Spleen (tissue), 11 donors: ENCODE data around the gene MRPL14. TPM values are rescaled to one million over a fixed set of nuclear protein-coding genes. Genes with fewer than 3 reads are reported as not detected.
"Not testable (repeated sequence)": the region's sequence is repeated elsewhere in the genome, so short reads cannot be mapped to it uniquely, and the experiment has no call there.

ENCODE experiments used
- DNase-seq: peaks from one replicate; pipeline ENCODE4 v3.0.0-alpha.2; 2020
- H3K27ac ChIP-seq, 8 donors: fragments of 200-600 bp; sonication (generic) in 7 of 8; 1 replicate in 4 of 8; 2 replicates in 4 of 8; pipeline versions ENCODE4 v1.5.0 to v1.8.0; 2016 to 2021; ENCODE audit warnings: inconsistent platforms in 4 of 8, mild to moderate bottlenecking in 4 of 8, moderate library complexity in 1 of 8
- H3K27me3 ChIP-seq, 7 donors: fragments of 200-600 bp; sonication (generic) in 6 of 7; replicated peaks in 1 of 7; 1 replicate in 4 of 7; 2 replicates in 3 of 7; pipeline versions ENCODE4 v1.5.0 to v1.8.0; 2016 to 2021; ENCODE audit warnings: inconsistent platforms in 3 of 7, mild to moderate bottlenecking in 1 of 7
- H3K36me3 ChIP-seq, 6 donors: fragments of 200-600 bp; sonication (generic) in 5 of 6; 1 replicate in 4 of 6; 2 replicates in 2 of 6; pipeline versions ENCODE4 v1.5.0 to v1.8.0; 2016 to 2021; ENCODE audit warnings: inconsistent platforms in 2 of 6
- H3K4me1 ChIP-seq, 6 donors: fragments of 200-600 bp; sonication (generic) in 5 of 6; 1 replicate in 3 of 6; 2 replicates in 3 of 6; pipeline versions ENCODE4 v1.5.0 to v1.8.0; 2016 to 2021; ENCODE audit warnings: inconsistent platforms in 3 of 6
- H3K4me3 ChIP-seq, 8 donors: fragments of 200-600 bp; sonication (generic) in 7 of 8; 1 replicate in 4 of 8; 2 replicates in 4 of 8; pipeline versions ENCODE4 v1.5.0 to v1.8.0; 2016 to 2021; ENCODE audit warnings: inconsistent platforms in 4 of 8, mild to moderate bottlenecking in 4 of 8, moderate library complexity in 2 of 8
- H3K9me3 ChIP-seq, 8 donors: fragments of 200-600 bp; sonication (generic) in 7 of 8; 1 replicate in 4 of 8; 2 replicates in 4 of 8; pipeline versions ENCODE4 v1.5.0 to v1.8.0; 2016 to 2021; ENCODE audit warnings: inconsistent platforms in 4 of 8
- CTCF ChIP-seq, 11 experiments: fragments of 200-600 bp in 7 of 11; fragments of 450-650 bp in 4 of 11; sonication (generic) in 4 of 11; IDR thresholded peaks in 8 of 11; conservative IDR thresholded peaks in 3 of 11; 1 replicate in 7 of 11; 2 replicates in 4 of 11; pipeline versions ENCODE4 v1.4.0 to v1.8.0; 2016 to 2021; ENCODE audit warnings: antibody characterized with exemption in 11 of 11, inconsistent platforms in 4 of 11, mild to moderate bottlenecking in 1 of 11
- POLR2A ChIP-seq, 3 donors: fragments of 450-650 bp; IDR thresholded peaks; one replicate each; pipeline ENCODE4 v1.5.1; 2017; ENCODE audit warnings: antibody characterized with exemption in 3 of 3, mild to moderate bottlenecking in 1 of 3
- POLR2AphosphoS5 ChIP-seq, 3 donors: sonication (generic); formaldehyde crosslinking; IDR thresholded peaks; one replicate each; pipeline ENCODE4 v1.5.1; 2017; ENCODE audit warnings: antibody characterized with exemption in 3 of 3
- WGBS, 5 donors: extraction: QIAGEN DNeasy Blood & Tissue Kit in 3 of 5; methylation state at CpG; one replicate each; pipeline versions ENCODE4 v1.1.5 to v1.1.7; 2013 to 2018; 5-methylcytosine and 5-hydroxymethylcytosine counted together
- intact Hi-C: fragments of 100-400 bp; cut with DNase I; formaldehyde crosslinking; loops from one replicate; pipeline ENCODE4 v1.15.0; 2023; ENCODE audit warnings: low total_unique reads
- polyA plus RNA-seq, 3 donors: library from polyadenylated mRNA; stranded (reverse); fragments of 200-250 nt; gene quantifications; one replicate each; pipeline ENCODE4 v1.2.1, GENCODE V29; 2013
- total RNA-seq, 7 donors: library from RNA; depleted of rRNA in 3 of 7; stranded (reverse); fragments of >200 nt in 3 of 7; fragmentation: NEBNext Ultra II Directional in 4 of 7; extraction: Animal tissue kit (Norgen Biotek cat#: 25700) in 4 of 7; gene quantifications; one replicate each; pipeline versions ENCODE4 v1.1.0 to v1.2.1, GENCODE V29; 2016 to 2021
- donor health status: healthy with polysubstance abuse.
- donor health status: DM: no; HTN: no; CAD: no; lungs with moderate emphysema.
- donor health status: DM: no; HTN: no; CAD: no.
- donor health status: Bipolar disorder and iron deficiency.
- donor health status: healthy.
- donor health status: DM: no; HTN: no; CAD: no.
- donor health status: DM: yes; HTN: yes; CAD: no.

MRPL14 gene
- total and polyA plus RNA-seq, 10 donors, result 20.2 to 55.3 (median 27.3) TPM

- H3K4me3 ChIP-seq, H3K4me1 ChIP-seq, H3K27ac ChIP-seq, H3K9me3 ChIP-seq, DNase-seq, H3K27me3 ChIP-seq: not testable (repeated sequence)
- intact Hi-C loops, result loop anchor here (10.0 kb wide), 1 partner anchor 140 kb away; no protein-coding TSS in a partner anchor
- TF ChIP-seq CTCF (IDR thresholded peaks at IDR 0.05 in 8 of 11, conservative IDR thresholded peaks at IDR 0.05 in 3 of 11), result peak in 1 of 11 experiments; percentile 15
- WGBS, 5 donors, result 83 to 90% (median 85%) methylated on average over 6 of the region's 6 CpGs
- H3K36me3 ChIP-seq, result peaks cover 0 to 29% (median 0%) of the 10 kb centered on the region in 6 donors
Measured at GRCh38 chr6:44095243-44095623, 32.0 kb downstream of the MRPL14 start.

- no peak overlapping the region for H3K4me3 ChIP-seq
- WGBS, 5 donors, result 75 to 86% (median 79%) methylated on average over 10 of the region's 10 CpGs
- intact Hi-C loops, result loop anchor here (10.0 kb wide), 1 partner anchor 140 kb away; no protein-coding TSS in a partner anchor
- peaks cover 0 to 24% (median 0%) of the 10 kb centered on the region in 6 donors for H3K36me3 ChIP-seq
- peaks cover 0 to 8% (median 0%) of the 10 kb centered on the region in 6 donors for H3K4me1 ChIP-seq
- no peaks in the 10 kb centered on the region for H3K9me3 ChIP-seq
- no peak overlapping the region for H3K27ac ChIP-seq
- H3K27me3 ChIP-seq, result no peaks in the 10 kb centered on the region
- DNase-seq, result no peak
- no peak for TF ChIP-seq POLR2AphosphoS5 (IDR thresholded peaks at IDR 0.05)
Measured at GRCh38 chr6:44094403-44095242, 32.6 kb downstream of the MRPL14 start.

- Histone ChIP-seq H3K9me3 (no peaks in the 10 kb centered on the region), H3K4me1 (peaks cover 0 to 8% (median 0%) of the 10 kb centered on the region in 6 donors), H3K27me3 (no peaks in the 10 kb centered on the region), H3K27ac (no peak overlapping the region), H3K4me3 (no peak overlapping the region), H3K36me3 (peaks cover 0 to 24% (median 3%) of the 10 kb centered on the region in 6 donors)
- DNase-seq, result no peak
- TF ChIP-seq POLR2A (IDR thresholded peaks at IDR 0.05) (no peak), POLR2AphosphoS5 (IDR thresholded peaks at IDR 0.05) (no peak), CTCF (IDR thresholded peaks at IDR 0.05 in 8 of 11, conservative IDR thresholded peaks at IDR 0.05 in 3 of 11) (no peak)
- 84 to 98% (median 92%) methylated on average over 6 of the region's 6 CpGs for WGBS, 5 donors
- intact Hi-C loops, result loop anchor here (10.0 kb wide), 1 partner anchor 141 kb away; no protein-coding TSS in a partner anchor
Measured at GRCh38 chr6:44093750-44094402, 33.4 kb downstream of the MRPL14 start.

GRCh38 chr6:44093066-44093465 is 34.2 kb downstream of the MRPL14 start:
- H3K9me3 ChIP-seq, result no peaks in the 10 kb centered on the region
- H3K36me3 ChIP-seq, result peaks cover 0 to 22% (median 3%) of the 10 kb centered on the region in 6 donors
- intact Hi-C loops, result loop anchor here (10.0 kb wide), 1 partner anchor 142 kb away; no protein-coding TSS in a partner anchor
- TF ChIP-seq POLR2A (IDR thresholded peaks at IDR 0.05), result no peak
- no peak for TF ChIP-seq POLR2AphosphoS5 (IDR thresholded peaks at IDR 0.05)
- no peak for TF ChIP-seq CTCF (IDR thresholded peaks at IDR 0.05 in 8 of 11, conservative IDR thresholded peaks at IDR 0.05 in 3 of 11)
- WGBS, 5 donors, result 93 to 97% (median 94%) methylated on average over 5 of the region's 5 CpGs
- H3K27ac ChIP-seq, result no peak overlapping the region
- DNase-seq, result no peak
- H3K4me1 ChIP-seq, result peaks cover 0 to 8% (median 0%) of the 10 kb centered on the region in 6 donors
- H3K27me3 ChIP-seq, result no peaks in the 10 kb centered on the region
- H3K4me3 ChIP-seq, result no peak overlapping the region
